ENCODE results near the gene PTK7.

DNA sequence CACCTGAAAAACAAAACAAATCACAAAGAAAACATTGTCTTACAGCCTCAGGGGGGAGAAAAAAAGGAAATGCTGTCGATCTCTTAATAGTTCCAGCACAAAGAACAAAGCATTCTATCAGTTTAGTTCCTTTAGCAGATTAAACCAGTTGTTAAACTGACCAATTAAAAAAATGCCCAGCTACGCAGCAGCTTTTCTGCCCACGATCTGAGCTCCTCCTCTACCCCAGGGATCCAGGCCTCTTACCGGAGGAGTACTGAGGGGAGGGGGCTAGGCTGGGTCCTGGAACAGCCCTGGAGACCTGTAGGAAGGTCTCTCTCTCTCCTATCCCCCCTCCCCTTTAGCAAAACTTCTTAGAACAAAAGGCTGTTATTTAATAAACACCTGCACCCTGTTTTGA, 13.4 kb downstream of the PTK7 start:
- no peak for TF ChIP-seq SRF (IDR thresholded peaks at IDR 0.05; ENCODE audit: low read depth, low read length)
- TF ChIP-seq, protein P1, sequence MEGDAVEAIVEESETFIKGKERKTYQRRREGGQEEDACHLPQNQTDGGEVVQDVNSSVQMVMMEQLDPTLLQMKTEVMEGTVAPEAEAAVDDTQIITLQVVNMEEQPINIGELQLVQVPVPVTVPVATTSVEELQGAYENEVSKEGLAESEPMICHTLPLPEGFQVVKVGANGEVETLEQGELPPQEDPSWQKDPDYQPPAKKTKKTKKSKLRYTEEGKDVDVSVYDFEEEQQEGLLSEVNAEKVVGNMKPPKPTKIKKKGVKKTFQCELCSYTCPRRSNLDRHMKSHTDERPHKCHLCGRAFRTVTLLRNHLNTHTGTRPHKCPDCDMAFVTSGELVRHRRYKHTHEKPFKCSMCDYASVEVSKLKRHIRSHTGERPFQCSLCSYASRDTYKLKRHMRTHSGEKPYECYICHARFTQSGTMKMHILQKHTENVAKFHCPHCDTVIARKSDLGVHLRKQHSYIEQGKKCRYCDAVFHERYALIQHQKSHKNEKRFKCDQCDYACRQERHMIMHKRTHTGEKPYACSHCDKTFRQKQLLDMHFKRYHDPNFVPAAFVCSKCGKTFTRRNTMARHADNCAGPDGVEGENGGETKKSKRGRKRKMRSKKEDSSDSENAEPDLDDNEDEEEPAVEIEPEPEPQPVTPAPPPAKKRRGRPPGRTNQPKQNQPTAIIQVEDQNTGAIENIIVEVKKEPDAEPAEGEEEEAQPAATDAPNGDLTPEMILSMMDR (IDR thresholded peaks at IDR 0.05; ENCODE audit: control extremely low read depth in 1 of 3, insufficient read depth in 1 of 3, low read depth in 1 of 3, low read length in 3 of 3), result no peak
- peak; percentile 71; the same call in 1 of the 2 replicates for TF ChIP-seq JUND (IDR thresholded peaks at IDR 0.05; ENCODE audit: low read length)
- no peak for TF ChIP-seq BRCA1 (IDR thresholded peaks at IDR 0.05; ENCODE audit: low read depth, low read length)
- TF ChIP-seq, protein P2, sequence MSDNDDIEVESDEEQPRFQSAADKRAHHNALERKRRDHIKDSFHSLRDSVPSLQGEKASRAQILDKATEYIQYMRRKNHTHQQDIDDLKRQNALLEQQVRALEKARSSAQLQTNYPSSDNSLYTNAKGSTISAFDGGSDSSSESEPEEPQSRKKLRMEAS (IDR thresholded peaks at IDR 0.05), result no peak
- no peak for TF ChIP-seq EZH2 (IDR thresholded peaks at IDR 0.05; ENCODE audit: low read depth, low read length, severe bottlenecking)
- no peak for TF ChIP-seq POLR2AphosphoS5 (IDR thresholded peaks at IDR 0.05; ENCODE audit: low read depth, low read length)
- TF ChIP-seq POLR2A (IDR thresholded peaks at IDR 0.05; ENCODE audit: control extremely low read depth in 1 of 2, low read depth in 2 of 2, low read length in 2 of 2), result no peak
- peak in 1 of 2 experiments; percentile 99; a peak in 1 of 3 replicates for TF ChIP-seq EP300 (IDR thresholded peaks at IDR 0.05; ENCODE audit: borderline replicate concordance in 1 of 2, low read depth in 2 of 2, low read length in 2 of 2)
- TF ChIP-seq TAF1 (IDR thresholded peaks at IDR 0.05; ENCODE audit: low read depth, low read length), result no peak
- no peak for TF ChIP-seq TCF12 (IDR thresholded peaks at IDR 0.05; ENCODE audit: low read depth, low read length)
- TF ChIP-seq TBP (IDR thresholded peaks at IDR 0.05; ENCODE audit: low read depth, low read length), result no peak
- no peak for TF ChIP-seq SIX5 (IDR thresholded peaks at IDR 0.05; ENCODE audit: low read depth, low read length)
- TF ChIP-seq FOSL1 (IDR thresholded peaks at IDR 0.05; ENCODE audit: insufficient read depth, low read depth, low read length), result no peak
